GM04504 (cell line): Measurements from ENCODE around the gene SHROOM4.

Source experiments
- DNase-seq: peaks from one replicate; pipeline ENCODE4 v3.0.0-alpha.2; 2012; ENCODE audit warnings: low read depth

SHROOM4 gene

GRCh38 chrX:50614460-50614859, 199.5 kb downstream of the SHROOM4 start:
- no peak for DNase-seq

GRCh38 chrX:50613846-50614245, 200.1 kb downstream of the SHROOM4 start:
- no peak for DNase-seq

- DNase-seq, result no peak
Observed at GRCh38 chrX:50609796-50610195, 204.2 kb downstream of the SHROOM4 start.

GRCh38 chrX:50606300-50606950, 207.6 kb downstream of the SHROOM4 start:
- DNase-seq, result no peak

- no peak for DNase-seq
Observed at GRCh38 chrX:50596056-50596455, 217.9 kb downstream of the SHROOM4 start.

- DNase-seq, result no peak
Observed at GRCh38 chrX:50594788-50595187, 219.2 kb downstream of the SHROOM4 start.

- no peak for DNase-seq
Observed at GRCh38 chrX:50586980-50587379, 227.0 kb downstream of the SHROOM4 start.

GRCh38 chrX:50586407-50586806, 227.6 kb downstream of the SHROOM4 start:
- no peak for DNase-seq

- DNase-seq, result no peak
Observed at GRCh38 chrX:50581405-50581804, 232.6 kb downstream of the SHROOM4 start.

- peak; percentile 6 for DNase-seq
Observed at GRCh38 chrX:50579955-50580354, 234.0 kb downstream of the SHROOM4 start.

GRCh38 chrX:50577326-50577725, 236.7 kb downstream of the SHROOM4 start:
- no peak for DNase-seq

GRCh38 chrX:50567636-50568035, 246.4 kb downstream of the SHROOM4 start:
- DNase-seq, result no peak

- no peak for DNase-seq
Observed at GRCh38 chrX:50565718-50566117, 248.3 kb downstream of the SHROOM4 start.
